ENCODE measurements around the gene XRN2. TPM values are rescaled to one million over a fixed set of nuclear protein-coding genes. Genes with fewer than 3 reads are reported as not detected.

The XRN2 gene
- total RNA-seq, 1 experiment from 2014 or later = 78.3 TPM

DNA sequence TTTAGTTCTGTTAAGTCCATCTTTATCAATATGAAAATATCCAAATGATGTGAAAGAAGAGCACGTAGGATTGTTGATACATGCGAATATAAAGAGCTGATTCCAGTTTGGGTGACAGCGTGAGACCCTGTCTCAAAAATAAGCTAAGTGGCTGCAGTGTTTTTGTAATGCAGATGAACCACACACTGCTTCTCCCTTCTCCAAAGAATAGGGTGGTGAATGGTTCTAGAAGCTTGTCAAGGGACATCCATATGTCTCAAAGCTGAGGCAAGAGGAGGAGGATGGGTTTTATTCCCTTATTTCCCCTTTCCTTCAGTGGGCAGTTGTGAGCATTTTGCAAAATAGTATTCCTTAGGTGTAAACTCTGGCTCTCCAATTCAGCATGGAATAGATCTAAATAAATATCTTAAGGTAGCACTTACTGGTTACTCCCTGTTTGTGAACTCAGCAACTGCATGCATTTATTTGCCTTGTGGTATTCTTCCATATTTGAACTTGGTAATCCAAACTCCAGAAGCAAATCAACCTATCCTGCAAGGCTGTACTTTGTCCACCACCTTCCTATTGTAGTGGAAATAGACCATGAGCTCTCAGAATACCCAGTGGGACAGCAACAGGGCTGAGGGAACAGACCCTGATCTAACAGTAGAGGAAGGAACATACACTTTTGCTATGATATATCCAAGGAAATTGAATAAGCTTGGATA lies 38.0 kb downstream of the XRN2 start:
- Histone ChIP-seq H3K4me2 (no peak overlapping the region), H3K27ac (no peak overlapping the region), H3K4me1 (replicated peaks; ENCODE audit: insufficient read depth) (no peaks in the 10 kb centered on the region), H3K27me3 (ENCODE audit: insufficient read depth, low read depth) (no peaks in the 10 kb centered on the region), H3K79me2 (ENCODE audit: low read depth) (no peaks in the 10 kb centered on the region), H2AFZ (no peak overlapping the region), H3K36me3 (ENCODE audit: low read depth) (peaks cover 9% of the 10 kb centered on the region; the same call in 1 of the 2 replicates), H3K9me3 (ENCODE audit: insufficient read depth, low read depth) (no peaks in the 10 kb centered on the region), H3F3A (ENCODE audit: insufficient read depth, low read depth) (no peaks in the 10 kb centered on the region), H3K9me2 (ENCODE audit: insufficient read depth) (no peaks in the 10 kb centered on the region), H3K4me3 (no peak overlapping the region), H4K20me1 (ENCODE audit: insufficient read depth) (peaks cover 18% of the 10 kb centered on the region)
- TF ChIP-seq, protein P1, sequence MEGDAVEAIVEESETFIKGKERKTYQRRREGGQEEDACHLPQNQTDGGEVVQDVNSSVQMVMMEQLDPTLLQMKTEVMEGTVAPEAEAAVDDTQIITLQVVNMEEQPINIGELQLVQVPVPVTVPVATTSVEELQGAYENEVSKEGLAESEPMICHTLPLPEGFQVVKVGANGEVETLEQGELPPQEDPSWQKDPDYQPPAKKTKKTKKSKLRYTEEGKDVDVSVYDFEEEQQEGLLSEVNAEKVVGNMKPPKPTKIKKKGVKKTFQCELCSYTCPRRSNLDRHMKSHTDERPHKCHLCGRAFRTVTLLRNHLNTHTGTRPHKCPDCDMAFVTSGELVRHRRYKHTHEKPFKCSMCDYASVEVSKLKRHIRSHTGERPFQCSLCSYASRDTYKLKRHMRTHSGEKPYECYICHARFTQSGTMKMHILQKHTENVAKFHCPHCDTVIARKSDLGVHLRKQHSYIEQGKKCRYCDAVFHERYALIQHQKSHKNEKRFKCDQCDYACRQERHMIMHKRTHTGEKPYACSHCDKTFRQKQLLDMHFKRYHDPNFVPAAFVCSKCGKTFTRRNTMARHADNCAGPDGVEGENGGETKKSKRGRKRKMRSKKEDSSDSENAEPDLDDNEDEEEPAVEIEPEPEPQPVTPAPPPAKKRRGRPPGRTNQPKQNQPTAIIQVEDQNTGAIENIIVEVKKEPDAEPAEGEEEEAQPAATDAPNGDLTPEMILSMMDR (conservative IDR thresholded peaks at IDR 0.05) = no peak
- TF ChIP-seq EZH2 (IDR thresholded peaks at IDR 0.05; ENCODE audit: low read depth) = no peak
- no TSS peak for BruUV-seq (replicated peaks)
- intact Hi-C loops (cut with micrococcal nuclease; ENCODE audit: unreplicated experiment) = no loop called here
- DNase-seq = no peak
- CTCF ChIA-PET = no interaction called here
- POLR2A ChIA-PET (ENCODE audit: unreplicated experiment) = no interaction called here

DNA sequence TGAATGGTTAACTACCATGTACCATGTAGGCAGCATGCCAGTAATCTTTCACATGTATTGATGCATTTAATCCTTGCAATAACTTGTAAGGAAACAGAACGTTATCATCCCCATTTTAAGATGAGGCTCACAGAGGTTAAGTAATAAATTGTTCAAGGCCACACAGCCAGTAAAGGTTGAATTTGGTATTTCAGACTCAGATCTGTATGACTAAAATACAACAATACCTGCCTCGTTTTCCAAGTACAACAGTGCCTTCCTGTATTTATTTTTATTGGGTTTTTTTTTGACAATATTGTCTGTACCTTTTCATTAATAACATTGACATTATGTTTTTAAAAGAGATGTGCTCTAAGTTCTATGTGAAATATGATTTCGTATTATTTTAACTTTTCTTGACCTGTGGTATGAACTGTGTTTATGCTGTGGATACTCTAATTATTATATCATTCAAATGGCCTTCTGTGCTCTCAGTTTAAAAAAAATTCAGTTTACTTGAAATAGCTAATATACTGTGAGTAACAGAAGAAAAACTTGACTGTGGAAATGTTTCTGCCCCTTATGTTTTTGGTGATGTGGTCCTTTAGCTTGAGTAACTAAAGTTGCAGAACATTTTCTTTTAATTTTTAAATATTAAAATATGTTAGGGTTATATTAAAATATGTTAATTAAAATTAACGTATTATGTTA lies 39.7 kb downstream of the XRN2 start:
- H3K4me2 ChIP-seq = no peak overlapping the region
- no peak overlapping the region for H3K4me3 ChIP-seq
- peaks cover 17% of the 10 kb centered on the region for H4K20me1 ChIP-seq (ENCODE audit: insufficient read depth)
- ChIA-PET CTCF (no interaction called here), POLR2A (ENCODE audit: unreplicated experiment) (no interaction called here)
- H3K79me2 ChIP-seq (ENCODE audit: low read depth) = no peaks in the 10 kb centered on the region
- no peaks in the 10 kb centered on the region for H3K27me3 ChIP-seq (ENCODE audit: insufficient read depth, low read depth)
- no peaks in the 10 kb centered on the region for H3K9me2 ChIP-seq (ENCODE audit: insufficient read depth)
- BruUV-seq (replicated peaks) = no TSS peak
- no peak overlapping the region for H2AFZ ChIP-seq
- no peak for DNase-seq
- no peaks in the 10 kb centered on the region for H3F3A ChIP-seq (ENCODE audit: insufficient read depth, low read depth)
- TF ChIP-seq EZH2 (IDR thresholded peaks at IDR 0.05; ENCODE audit: low read depth) = no peak
- TF ChIP-seq, protein P1 (conservative IDR thresholded peaks at IDR 0.05) = no peak
- H3K36me3 ChIP-seq (ENCODE audit: low read depth) = peaks cover 15% of the 10 kb centered on the region
- intact Hi-C loops (cut with micrococcal nuclease; ENCODE audit: unreplicated experiment) = no loop called here
- no peaks in the 10 kb centered on the region for H3K4me1 ChIP-seq (replicated peaks; ENCODE audit: insufficient read depth)
- H3K27ac ChIP-seq = no peak overlapping the region
- no peaks in the 10 kb centered on the region for H3K9me3 ChIP-seq (ENCODE audit: insufficient read depth, low read depth)

DNA sequence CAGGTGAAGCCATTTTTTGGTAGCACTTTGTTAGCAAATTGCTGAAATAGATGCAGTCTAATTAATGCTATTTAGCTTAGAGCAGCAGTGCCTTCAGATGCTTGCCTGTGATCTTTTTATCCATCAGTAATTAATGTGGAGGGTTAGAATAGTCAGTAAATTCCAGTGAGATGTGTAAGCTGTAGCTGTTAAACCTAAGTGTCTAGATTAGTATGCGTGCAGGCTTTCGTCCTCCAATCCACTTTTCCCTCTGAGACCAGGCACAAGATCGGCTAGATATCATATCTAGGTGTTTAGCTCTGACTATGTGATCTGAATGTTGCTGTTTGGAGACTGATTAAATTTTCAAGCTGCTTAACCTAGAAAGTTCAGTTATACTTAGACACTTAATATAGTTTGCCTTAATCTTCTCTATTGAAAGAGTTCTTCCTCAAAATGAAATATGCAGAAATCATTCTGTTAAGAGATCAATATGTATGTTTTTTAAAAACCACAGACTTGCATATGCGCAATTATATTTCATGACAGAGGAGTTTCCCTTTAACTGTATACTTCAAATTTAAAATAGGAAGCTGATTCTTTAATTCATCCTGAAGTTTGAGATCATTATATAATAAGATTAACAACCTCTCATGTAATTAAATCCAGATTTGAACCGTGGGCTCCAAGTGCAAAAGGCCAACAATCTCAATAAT lies 41.2 kb downstream of the XRN2 start:
- H3F3A ChIP-seq (ENCODE audit: insufficient read depth, low read depth) = no peaks in the 10 kb centered on the region
- peaks cover 13% of the 10 kb centered on the region for H4K20me1 ChIP-seq (ENCODE audit: insufficient read depth)
- no peak overlapping the region for H3K4me2 ChIP-seq
- DNase-seq = no peak
- no TSS peak for BruUV-seq (replicated peaks)
- no peaks in the 10 kb centered on the region for H3K79me2 ChIP-seq (ENCODE audit: low read depth)
- intact Hi-C loops (cut with micrococcal nuclease; ENCODE audit: unreplicated experiment) = no loop called here
- peaks cover 20% of the 10 kb centered on the region for H3K36me3 ChIP-seq (ENCODE audit: low read depth)
- ChIA-PET POLR2A (ENCODE audit: unreplicated experiment) (interaction anchor here (0.9 kb wide), 1 partner anchor 41 kb away, joined by 4 read pairs; the partner anchor contains the start of gene XRN2), CTCF (no interaction called here)
- H3K27ac ChIP-seq = no peak overlapping the region
- H3K4me1 ChIP-seq (replicated peaks; ENCODE audit: insufficient read depth) = no peaks in the 10 kb centered on the region
- H3K9me3 ChIP-seq (ENCODE audit: insufficient read depth, low read depth) = no peaks in the 10 kb centered on the region
- no peaks in the 10 kb centered on the region for H3K9me2 ChIP-seq (ENCODE audit: insufficient read depth)
- TF ChIP-seq, protein P1 (conservative IDR thresholded peaks at IDR 0.05) = no peak
- no peak for TF ChIP-seq EZH2 (IDR thresholded peaks at IDR 0.05; ENCODE audit: low read depth)
- H2AFZ ChIP-seq = no peak overlapping the region
- no peak overlapping the region for H3K4me3 ChIP-seq
- H3K27me3 ChIP-seq (ENCODE audit: insufficient read depth, low read depth) = no peaks in the 10 kb centered on the region
